GM13977 (cell line): ENCODE measurements around the gene CRADD.
"Not testable (repeated sequence)": the region's sequence is repeated elsewhere in the genome, so short reads cannot be mapped to it uniquely, and the experiment has no call there.

Experiments used
- DNase-seq: peaks from one replicate; pipeline ENCODE4 v3.0.0; 2012; ENCODE audit warnings: low spot score
- in situ Hi-C: fragments of 300-500 bp; cut with MboI; formaldehyde crosslinking; loops from one replicate; pipeline ENCODE4 v1.12.0; 2022; ENCODE audit warnings: low sequenced_read_pairs, low pct_unique_long_range_greater_than_20kb, mixed read lengths, inconsistent platforms; ENCODE audit not compliant: unreplicated experiment
- TF ChIP-seq, protein P1 (sequence below): IDR thresholded peaks from 2 replicates; pipeline ENCODE4 v1.5.1; 2012; ENCODE audit warnings: mild to moderate bottlenecking, control low read depth; ENCODE audit not compliant: insufficient read depth; ENCODE audit errors: extremely low read depth, missing control alignments

Gene CRADD

DNA sequence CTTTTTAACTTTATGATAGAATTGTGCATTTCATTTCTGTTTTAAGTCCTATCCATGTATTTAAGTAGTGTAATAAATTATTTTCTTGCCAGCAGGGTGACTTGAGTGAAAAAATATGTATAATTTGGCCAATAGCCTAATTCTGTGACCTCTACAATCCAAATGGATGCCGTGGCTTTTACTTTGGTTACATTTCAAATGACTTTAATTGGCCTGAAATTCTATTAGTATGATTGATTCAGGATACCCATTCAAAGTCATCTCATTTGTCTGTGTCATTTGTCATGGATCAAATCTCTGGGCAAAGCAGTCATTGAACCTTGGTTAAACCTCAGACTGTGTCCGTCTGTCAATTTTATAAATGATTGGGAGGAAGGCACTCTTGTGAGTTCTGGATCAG, 29.6 kb downstream of the CRADD start:
- TF ChIP-seq, protein P1, sequence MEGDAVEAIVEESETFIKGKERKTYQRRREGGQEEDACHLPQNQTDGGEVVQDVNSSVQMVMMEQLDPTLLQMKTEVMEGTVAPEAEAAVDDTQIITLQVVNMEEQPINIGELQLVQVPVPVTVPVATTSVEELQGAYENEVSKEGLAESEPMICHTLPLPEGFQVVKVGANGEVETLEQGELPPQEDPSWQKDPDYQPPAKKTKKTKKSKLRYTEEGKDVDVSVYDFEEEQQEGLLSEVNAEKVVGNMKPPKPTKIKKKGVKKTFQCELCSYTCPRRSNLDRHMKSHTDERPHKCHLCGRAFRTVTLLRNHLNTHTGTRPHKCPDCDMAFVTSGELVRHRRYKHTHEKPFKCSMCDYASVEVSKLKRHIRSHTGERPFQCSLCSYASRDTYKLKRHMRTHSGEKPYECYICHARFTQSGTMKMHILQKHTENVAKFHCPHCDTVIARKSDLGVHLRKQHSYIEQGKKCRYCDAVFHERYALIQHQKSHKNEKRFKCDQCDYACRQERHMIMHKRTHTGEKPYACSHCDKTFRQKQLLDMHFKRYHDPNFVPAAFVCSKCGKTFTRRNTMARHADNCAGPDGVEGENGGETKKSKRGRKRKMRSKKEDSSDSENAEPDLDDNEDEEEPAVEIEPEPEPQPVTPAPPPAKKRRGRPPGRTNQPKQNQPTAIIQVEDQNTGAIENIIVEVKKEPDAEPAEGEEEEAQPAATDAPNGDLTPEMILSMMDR, result no peak
- in situ Hi-C loops, result no loop called here
- no peak for DNase-seq

DNA sequence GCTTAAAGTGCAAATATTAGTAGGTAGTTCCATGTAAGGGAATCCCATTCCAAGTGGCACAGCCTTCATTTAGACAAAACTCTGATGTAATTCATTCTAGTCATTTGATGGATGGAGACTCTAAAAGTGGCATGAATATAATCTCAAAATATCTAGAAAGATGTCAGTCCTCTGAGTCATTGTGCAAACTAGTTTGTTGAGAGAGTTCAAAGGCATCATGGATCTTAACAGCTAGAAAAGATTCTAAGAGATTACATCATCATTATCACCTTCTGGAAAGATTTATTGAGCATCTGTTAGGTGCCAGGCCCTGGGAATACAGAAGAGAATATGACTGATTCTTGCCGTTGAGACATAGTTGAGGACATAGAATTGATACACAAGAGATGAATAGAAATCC, 30.7 kb downstream of the CRADD start:
- no peak for DNase-seq
- in situ Hi-C loops, result no loop called here
- TF ChIP-seq, protein P1, result no peak

DNA sequence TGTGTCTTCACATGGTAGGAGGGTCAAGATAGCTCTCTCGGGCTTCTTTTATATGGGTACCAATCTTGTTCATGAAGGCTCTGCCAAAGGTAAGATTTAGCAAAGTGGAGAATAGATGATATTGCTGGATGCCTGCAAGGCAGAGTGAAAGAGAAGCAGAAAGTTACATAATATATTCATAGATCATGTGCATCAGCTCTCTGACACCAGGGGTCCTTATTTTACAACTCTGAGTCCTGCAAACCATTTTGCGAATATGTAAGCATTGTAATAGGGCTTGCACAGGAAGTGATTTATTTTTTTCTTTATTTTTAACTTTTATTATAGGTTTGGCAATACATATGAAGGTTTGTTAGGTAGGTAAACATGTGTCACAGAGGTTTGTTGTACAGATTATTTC, 31.8 kb downstream of the CRADD start:
- in situ Hi-C loops, result no loop called here
- TF ChIP-seq, protein P1, result no peak
- no peak for DNase-seq

DNA sequence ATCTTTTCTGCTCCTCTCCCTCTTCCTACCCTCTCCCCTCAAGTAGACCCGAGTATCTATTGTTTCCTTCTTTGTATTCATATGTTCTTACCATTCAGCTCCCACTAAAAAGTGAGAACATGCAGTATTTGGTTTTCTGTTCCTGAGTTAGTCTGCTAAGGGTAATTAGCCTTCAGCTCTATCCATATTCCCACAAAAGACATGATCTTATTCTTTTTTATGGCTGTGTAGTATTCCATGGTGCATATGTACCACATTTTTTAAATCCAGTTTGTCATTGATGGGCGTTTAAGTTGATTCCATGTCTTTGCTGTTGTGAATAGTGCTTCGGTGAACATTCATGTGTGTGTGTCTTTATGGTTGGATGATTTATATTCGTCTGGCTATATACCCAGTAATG, 32.2 kb downstream of the CRADD start:
- DNase-seq, result no peak
- TF ChIP-seq, protein P1, result no peak
- in situ Hi-C loops, result no loop called here

DNA sequence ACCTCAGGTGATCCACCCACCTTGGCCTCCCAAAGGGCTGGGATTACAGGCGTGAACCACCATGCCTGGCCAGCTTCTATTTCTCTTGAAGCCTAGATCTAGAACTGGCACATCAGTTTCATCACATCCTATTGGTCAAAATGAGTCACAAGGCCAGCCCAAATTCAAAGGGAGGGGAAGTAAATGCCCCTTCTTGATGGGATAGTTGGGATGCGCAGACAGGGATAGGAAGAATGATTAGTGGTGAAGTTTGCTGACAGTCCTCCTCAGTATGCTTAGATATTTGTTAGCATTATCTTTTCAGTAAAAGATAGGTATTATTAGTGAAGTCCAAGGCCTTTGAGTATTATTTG, 33.4 kb downstream of the CRADD start:
- DNase-seq, result no peak
- in situ Hi-C loops, result no loop called here
- TF ChIP-seq, protein P1, result no peak

- in situ Hi-C loops, DNase-seq: not testable (repeated sequence)
These were observed 34.3 kb downstream of the CRADD start for GRCh38 chr12:93711502-93711901.

GRCh38 chr12:93712200-93712599, 35.0 kb downstream of the CRADD start:
- no peak for DNase-seq
- TF ChIP-seq, protein P1, result no peak
- in situ Hi-C loops, result no loop called here
